Activated B cell treated with CpG ODN at 0.5 μM for 24 hours (primary cell): ENCODE measurements around the gene ADCYAP1. TPM values are rescaled to one million over a fixed set of nuclear protein-coding genes. Genes with fewer than 3 reads are reported as not detected.

Source experiments
- ATAC-seq: fragments of 200-7000 bp; cut with Tn5 transposase; one replicate; pipeline ENCODE4 v1.10.0; 2021; ENCODE audit warnings: low read depth, mild to moderate bottlenecking, moderate library complexity
- CTCF ChIA-PET: fragments of 350-600 bp; sonication (Branson Sonifier 250); formaldehyde crosslinking; loops from one replicate; lab custom pipeline; 2021; ENCODE audit warnings: antibody characterized with exemption; lab: Charles Lee
- POLR2A ChIA-PET: fragments of 350-600 bp; sonication (Branson Sonifier 250); formaldehyde crosslinking; loops from one replicate; lab custom pipeline; 2021; ENCODE audit warnings: antibody characterized with exemption; lab: Charles Lee
- DNase-seq: peaks from one replicate; pipeline ENCODE4 v3.0.0; 2022
- H3K27ac Mint-ChIP-seq: one replicate; pipeline ENCODE4 v1.8.0; 2020; ENCODE audit warnings: mixed read lengths
- H3K27me3 Mint-ChIP-seq: one replicate; pipeline ENCODE4 v1.8.0; 2021; ENCODE audit warnings: mixed read lengths
- H3K36me3 Mint-ChIP-seq: one replicate; pipeline ENCODE4 v1.8.0; 2021; ENCODE audit warnings: low read depth, mixed read lengths
- H3K4me1 Mint-ChIP-seq: one replicate; pipeline ENCODE4 v1.8.0; 2021; ENCODE audit warnings: mixed read lengths
- H3K4me3 Mint-ChIP-seq: one replicate; pipeline ENCODE4 v1.8.0; 2020; ENCODE audit warnings: mild to moderate bottlenecking, mixed read lengths
- H3K9me3 Mint-ChIP-seq: one replicate; pipeline ENCODE4 v1.8.0; 2020; ENCODE audit warnings: mixed read lengths
- CTCF ChIP-seq: fragments of 200-600 bp; IDR thresholded peaks from one replicate; pipeline ENCODE4 v1.8.0; 2022; ENCODE audit warnings: antibody characterized with exemption, mild to moderate bottlenecking
- intact Hi-C: fragments of 100-400 bp; cut with micrococcal nuclease; formaldehyde crosslinking; loops from one replicate; pipeline ENCODE4 v1.15.1; 2024
- total RNA-seq: library from RNA; stranded (reverse); gene quantifications from 2 replicates; pipeline ENCODE4 v1.2.3, GENCODE V29; 2022

ADCYAP1 gene
- total RNA-seq, 1 donor from 2014 or later = not detected

GRCh38 chr18:919078-919477 is 14.4 kb downstream of the ADCYAP1 start:
- Mint-ChIP-seq H3K27me3 (peaks cover 5% of the 10 kb centered on the region), H3K27ac (no peak overlapping the region), H3K4me3 (no peak overlapping the region), H3K9me3 (peaks cover 5% of the 10 kb centered on the region), H3K36me3 (no peaks in the 10 kb centered on the region), H3K4me1 (no peaks in the 10 kb centered on the region)
- no peak for ATAC-seq
- no peak for TF ChIP-seq CTCF
- no peak for DNase-seq
- POLR2A ChIA-PET = no interaction called here
- intact Hi-C loops = no loop called here
- CTCF ChIA-PET = no interaction called here

- POLR2A ChIA-PET = no interaction called here
- no peaks in the 10 kb centered on the region for H3K4me1 Mint-ChIP-seq
- intact Hi-C loops = no loop called here
- CTCF ChIA-PET = no interaction called here
- no peaks in the 10 kb centered on the region for H3K36me3 Mint-ChIP-seq
- TF ChIP-seq CTCF = no peak
- H3K27me3 Mint-ChIP-seq = peaks cover 1% of the 10 kb centered on the region
- DNase-seq (no peak), ATAC-seq (no peak)
- H3K9me3 Mint-ChIP-seq = peaks cover 2% of the 10 kb centered on the region
- no peak overlapping the region for H3K4me3 Mint-ChIP-seq
- H3K27ac Mint-ChIP-seq = no peak overlapping the region
These were observed 18.6 kb downstream of the ADCYAP1 start for GRCh38 chr18:923144-923866.

- no peak overlapping the region for H3K4me3 Mint-ChIP-seq
- H3K4me1 Mint-ChIP-seq = no peaks in the 10 kb centered on the region
- CTCF ChIA-PET = no interaction called here
These were observed 20.3 kb downstream of the ADCYAP1 start for GRCh38 chr18:924987-925386.

GRCh38 chr18:926946-927345 is 22.3 kb downstream of the ADCYAP1 start:
- DNase-seq = no peak
- no peak overlapping the region for H3K4me3 Mint-ChIP-seq
- intact Hi-C loops = no loop called here
- no peak overlapping the region for H3K27ac Mint-ChIP-seq
- ATAC-seq = no peak
- H3K4me1 Mint-ChIP-seq = no peaks in the 10 kb centered on the region
- CTCF ChIA-PET = no interaction called here
- TF ChIP-seq CTCF = no peak
- POLR2A ChIA-PET = no interaction called here
- H3K36me3 Mint-ChIP-seq = no peaks in the 10 kb centered on the region
- H3K9me3 Mint-ChIP-seq = peaks cover 2% of the 10 kb centered on the region
- no peaks in the 10 kb centered on the region for H3K27me3 Mint-ChIP-seq

More at GRCh38 chr18:924987-925386, 20.3 kb downstream of the ADCYAP1 start:
- H3K27me3 Mint-ChIP-seq = peaks cover 1% of the 10 kb centered on the region
- no peak for TF ChIP-seq CTCF
- ATAC-seq = no peak
- no peak overlapping the region for H3K27ac Mint-ChIP-seq
- POLR2A ChIA-PET = no interaction called here
- DNase-seq = no peak
- peaks cover 2% of the 10 kb centered on the region for H3K9me3 Mint-ChIP-seq
- no peaks in the 10 kb centered on the region for H3K36me3 Mint-ChIP-seq
- intact Hi-C loops = no loop called here

GRCh38 chr18:933082-933481 is 28.4 kb downstream of the ADCYAP1 start:
- intact Hi-C loops = no loop called here
- CTCF ChIA-PET = no interaction called here
- DNase-seq = no peak
- ATAC-seq = no peak
- POLR2A ChIA-PET = no interaction called here
- no peaks in the 10 kb centered on the region for H3K27me3 Mint-ChIP-seq
- no peaks in the 10 kb centered on the region for H3K4me1 Mint-ChIP-seq
- TF ChIP-seq CTCF = no peak
- H3K9me3 Mint-ChIP-seq = no peaks in the 10 kb centered on the region
- no peak overlapping the region for H3K4me3 Mint-ChIP-seq
- H3K36me3 Mint-ChIP-seq = no peaks in the 10 kb centered on the region
- no peak overlapping the region for H3K27ac Mint-ChIP-seq
